T-helper 17 cell (primary cell): ENCODE results near the gene RBM45. TPM values are rescaled to one million over a fixed set of nuclear protein-coding genes. Genes with fewer than 3 reads are reported as not detected.

Source experiments
- ATAC-seq: fragments of 150-1000 bp; cut with Tn5 transposase; 2 replicates; pipeline ENCODE4 v1.10.0; 2021; ENCODE audit warnings: mild to moderate bottlenecking, moderate library complexity
- DNase-seq, 3 donors: peaks; one replicate each; pipeline versions ENCODE4 v3.0.0 to v3.0.0-alpha.2; 2020 to 2021
- H3K9me3 ChIP-seq: one replicate; pipeline ENCODE4 v1.7.0; 2013; ENCODE audit warnings: low read length, mild to moderate bottlenecking; ENCODE audit not compliant: control insufficient read depth, poor library complexity, severe bottlenecking
- H3K27ac Mint-ChIP-seq: one replicate; pipeline ENCODE4 v1.8.0; 2022; ENCODE audit warnings: mild to moderate bottlenecking, moderate library complexity, mixed read lengths
- H3K27me3 Mint-ChIP-seq: one replicate; pipeline ENCODE4 v1.8.0; 2022; ENCODE audit warnings: mixed read lengths
- H3K36me3 Mint-ChIP-seq: one replicate; pipeline ENCODE4 v1.8.0; 2022; ENCODE audit warnings: low read depth, mixed read lengths
- H3K4me1 Mint-ChIP-seq: one replicate; pipeline ENCODE4 v1.8.0; 2022; ENCODE audit warnings: mild to moderate bottlenecking, mixed read lengths
- H3K4me3 Mint-ChIP-seq: one replicate; pipeline ENCODE4 v1.8.0; 2022; ENCODE audit warnings: mild to moderate bottlenecking, moderate library complexity, mixed read lengths
- total RNA-seq, 4 donors: library from RNA in 2 of 4; stranded (reverse) in 2 of 4; gene quantifications; one replicate each; pipeline ENCODE4 v1.2.3 and lab custom pipeline; 2022 to 2026

Gene RBM45
- total RNA-seq, 2 donors from 2014 or later: 6.0 to 10.4 TPM

GRCh38 chr2:178155524-178155923 lies 43.3 kb downstream of the RBM45 start:
- no peak for DNase-seq
- no peak for ATAC-seq
- H3K27ac Mint-ChIP-seq: no peak overlapping the region
- no peak overlapping the region for H3K4me3 Mint-ChIP-seq
- H3K36me3 Mint-ChIP-seq: peaks cover 7% of the 10 kb centered on the region
- H3K27me3 Mint-ChIP-seq: peaks cover 29% of the 10 kb centered on the region
- no peaks in the 10 kb centered on the region for H3K4me1 Mint-ChIP-seq
- no peaks in the 10 kb centered on the region for H3K9me3 ChIP-seq

GRCh38 chr2:178157574-178157973 lies 45.3 kb downstream of the RBM45 start:
- H3K9me3 ChIP-seq: no peaks in the 10 kb centered on the region
- Mint-ChIP-seq H3K27me3 (peaks cover 29% of the 10 kb centered on the region), H3K27ac (no peak overlapping the region), H3K36me3 (peaks cover 7% of the 10 kb centered on the region), H3K4me3 (no peak overlapping the region), H3K4me1 (no peaks in the 10 kb centered on the region)
- ATAC-seq (no peak), DNase-seq (no peak)

GRCh38 chr2:178159966-178160365 lies 47.7 kb downstream of the RBM45 start:
- Mint-ChIP-seq H3K4me3 (no peak overlapping the region), H3K27me3 (peaks cover 25% of the 10 kb centered on the region), H3K27ac (no peak overlapping the region), H3K36me3 (peaks cover 2% of the 10 kb centered on the region), H3K4me1 (peaks cover 4% of the 10 kb centered on the region)
- H3K9me3 ChIP-seq: no peaks in the 10 kb centered on the region
- no peak for DNase-seq
- ATAC-seq: no peak

GRCh38 chr2:178160601-178161000 lies 48.4 kb downstream of the RBM45 start:
- H3K36me3 Mint-ChIP-seq: peaks cover 2% of the 10 kb centered on the region
- no peak for ATAC-seq
- DNase-seq: no peak
- peaks cover 24% of the 10 kb centered on the region for H3K27me3 Mint-ChIP-seq
- peaks cover 4% of the 10 kb centered on the region for H3K4me1 Mint-ChIP-seq
- no peak overlapping the region for H3K4me3 Mint-ChIP-seq
- H3K9me3 ChIP-seq: no peaks in the 10 kb centered on the region
- no peak overlapping the region for H3K27ac Mint-ChIP-seq

- Mint-ChIP-seq H3K4me3 (no peak overlapping the region), H3K4me1 (peaks cover 4% of the 10 kb centered on the region)
- DNase-seq: no peak
Measured at GRCh38 chr2:178163395-178163794, 51.2 kb downstream of the RBM45 start.

GRCh38 chr2:178163911-178164310 lies 51.7 kb downstream of the RBM45 start:
- H3K9me3 ChIP-seq: no peaks in the 10 kb centered on the region
- Mint-ChIP-seq H3K4me3 (no peak overlapping the region), H3K27ac (no peak overlapping the region), H3K36me3 (no peaks in the 10 kb centered on the region), H3K4me1 (peaks cover 4% of the 10 kb centered on the region), H3K27me3 (peaks cover 19% of the 10 kb centered on the region)
- ATAC-seq (no peak), DNase-seq (no peak)

More at GRCh38 chr2:178163395-178163794, 51.2 kb downstream of the RBM45 start:
- peaks cover 21% of the 10 kb centered on the region for H3K27me3 Mint-ChIP-seq
- no peaks in the 10 kb centered on the region for H3K9me3 ChIP-seq
- no peaks in the 10 kb centered on the region for H3K36me3 Mint-ChIP-seq
- no peak overlapping the region for H3K27ac Mint-ChIP-seq
- no peak for ATAC-seq

- peaks cover 18% of the 10 kb centered on the region for H3K27me3 Mint-ChIP-seq
- DNase-seq (no peak), ATAC-seq (no peak)
- peaks cover 2% of the 10 kb centered on the region for H3K36me3 Mint-ChIP-seq
- H3K4me1 Mint-ChIP-seq: no peaks in the 10 kb centered on the region
- H3K4me3 Mint-ChIP-seq: no peak overlapping the region
- no peaks in the 10 kb centered on the region for H3K9me3 ChIP-seq
- H3K27ac Mint-ChIP-seq: no peak overlapping the region
Measured at GRCh38 chr2:178173657-178174056, 61.4 kb downstream of the RBM45 start.

GRCh38 chr2:178177066-178177679 lies 64.9 kb downstream of the RBM45 start:
- no peak for DNase-seq
- H3K27ac Mint-ChIP-seq: no peak overlapping the region
- no peaks in the 10 kb centered on the region for H3K4me1 Mint-ChIP-seq
- no peaks in the 10 kb centered on the region for H3K9me3 ChIP-seq
- H3K36me3 Mint-ChIP-seq: peaks cover 2% of the 10 kb centered on the region
- H3K27me3 Mint-ChIP-seq: peaks cover 18% of the 10 kb centered on the region
- ATAC-seq: no peak
- no peak overlapping the region for H3K4me3 Mint-ChIP-seq

Other genes with a start within 250 kb of the RBM45 start
- gene PDE11A, start 39.7 kb upstream of the RBM45 start, total RNA-seq: not detected
- under 1 TPM; 0.42 to 0.67 TPM for gene OSBPL6, start 82.1 kb downstream of the RBM45 start, total RNA-seq